ENCODE measurements around the gene DCLRE1B. TPM values are rescaled to one million over a fixed set of nuclear protein-coding genes. Genes with fewer than 3 reads are reported as not detected.

Gene DCLRE1B
- total RNA-seq, 1 donor from 2014 or later, result 8.0 TPM

DNA sequence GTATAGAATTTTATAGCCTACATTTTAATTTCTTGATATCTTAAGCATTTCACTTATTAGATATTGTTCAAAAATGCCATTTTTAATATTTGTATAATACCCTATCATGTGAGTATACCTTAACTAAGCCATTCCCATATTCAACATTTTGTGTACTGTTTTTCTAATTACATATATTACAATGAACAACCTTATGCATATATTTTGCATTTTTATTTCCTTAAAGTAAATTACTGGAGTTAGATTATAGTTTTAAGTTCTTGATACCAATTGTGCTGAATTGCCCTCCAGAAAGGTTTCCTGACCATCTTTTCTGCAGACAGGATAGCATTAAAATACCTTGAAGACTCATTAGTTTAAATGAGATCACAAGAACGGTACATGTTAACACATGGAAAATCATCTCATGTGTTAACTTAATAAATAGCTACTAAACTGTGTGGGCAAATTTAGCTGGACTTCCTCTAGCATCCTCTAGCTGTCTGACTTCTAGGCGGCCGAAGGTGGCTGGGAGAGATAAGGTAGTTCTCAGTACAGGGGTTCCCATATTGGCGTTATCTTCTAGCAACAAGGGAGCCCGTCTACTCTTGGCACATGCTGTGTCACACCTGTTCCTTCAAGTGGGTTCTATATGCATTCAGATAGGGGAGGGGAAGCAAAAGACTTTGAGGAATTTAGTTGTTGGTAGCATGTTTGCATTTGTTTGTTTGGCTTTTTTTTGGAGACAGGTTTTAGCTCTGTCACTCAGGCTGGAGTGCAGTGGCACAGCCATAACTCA, 8.9 kb downstream of the DCLRE1B start:
- Mint-ChIP-seq H3K36me3 (peaks cover 8% of the 10 kb centered on the region), H3K4me1 (no peaks in the 10 kb centered on the region), H3K4me3 (no peak overlapping the region), H3K27me3 (ENCODE audit: insufficient read depth, low read depth) (no peaks in the 10 kb centered on the region), H3K27ac (no peak overlapping the region), H3K9me3 (no peaks in the 10 kb centered on the region)
- Histone ChIP-seq H3K4me1 (peaks cover 8% of the 10 kb centered on the region), H3K9me3 (ENCODE audit: low read depth) (no peaks in the 10 kb centered on the region), H2AFZ (replicated peaks) (no peak overlapping the region), H3K4me3 (no peak overlapping the region), H3K79me2 (ENCODE audit: low read depth) (no peaks in the 10 kb centered on the region), H3K27ac (no peak overlapping the region), H3K27me3 (no peaks in the 10 kb centered on the region), H3K9ac (no peak overlapping the region), H3K4me2 (no peak overlapping the region), H3K36me3 (peaks cover 4% of the 10 kb centered on the region), H4K20me1 (ENCODE audit: low read depth) (no peaks in the 10 kb centered on the region), H3F3A (ENCODE audit: low read depth) (peaks cover 6% of the 10 kb centered on the region)
- no peak for DNase-seq (ENCODE audit: low spot score)
- TF ChIP-seq, protein P1, sequence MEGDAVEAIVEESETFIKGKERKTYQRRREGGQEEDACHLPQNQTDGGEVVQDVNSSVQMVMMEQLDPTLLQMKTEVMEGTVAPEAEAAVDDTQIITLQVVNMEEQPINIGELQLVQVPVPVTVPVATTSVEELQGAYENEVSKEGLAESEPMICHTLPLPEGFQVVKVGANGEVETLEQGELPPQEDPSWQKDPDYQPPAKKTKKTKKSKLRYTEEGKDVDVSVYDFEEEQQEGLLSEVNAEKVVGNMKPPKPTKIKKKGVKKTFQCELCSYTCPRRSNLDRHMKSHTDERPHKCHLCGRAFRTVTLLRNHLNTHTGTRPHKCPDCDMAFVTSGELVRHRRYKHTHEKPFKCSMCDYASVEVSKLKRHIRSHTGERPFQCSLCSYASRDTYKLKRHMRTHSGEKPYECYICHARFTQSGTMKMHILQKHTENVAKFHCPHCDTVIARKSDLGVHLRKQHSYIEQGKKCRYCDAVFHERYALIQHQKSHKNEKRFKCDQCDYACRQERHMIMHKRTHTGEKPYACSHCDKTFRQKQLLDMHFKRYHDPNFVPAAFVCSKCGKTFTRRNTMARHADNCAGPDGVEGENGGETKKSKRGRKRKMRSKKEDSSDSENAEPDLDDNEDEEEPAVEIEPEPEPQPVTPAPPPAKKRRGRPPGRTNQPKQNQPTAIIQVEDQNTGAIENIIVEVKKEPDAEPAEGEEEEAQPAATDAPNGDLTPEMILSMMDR (IDR thresholded peaks at IDR 0.05), result no peak
- no peak for TF ChIP-seq EZH2 (IDR thresholded peaks at IDR 0.05)
- TF ChIP-seq EZH2phosphoT487 (IDR thresholded peaks at IDR 0.05), result no peak

DNA sequence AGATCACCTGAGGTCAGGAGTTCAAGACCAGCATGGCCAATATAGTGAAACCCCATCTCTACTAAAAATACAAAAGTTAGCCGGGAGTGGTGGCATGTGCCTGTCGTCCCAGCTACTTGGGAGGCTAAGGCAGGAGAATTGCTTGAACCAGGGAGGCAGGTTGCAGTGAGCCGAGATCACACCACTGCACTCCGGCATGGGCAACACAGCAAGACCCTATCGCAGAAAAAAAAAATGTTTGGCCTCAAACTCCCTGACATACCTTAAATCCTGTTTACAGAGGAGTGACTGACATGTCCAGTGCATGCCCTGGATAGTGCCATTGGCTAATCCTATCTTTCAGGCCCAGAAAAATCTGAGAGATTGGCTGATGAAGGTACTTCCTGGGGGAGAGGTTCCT, 11.8 kb downstream of the DCLRE1B start:
- Mint-ChIP-seq H3K4me3 (no peak overlapping the region), H3K36me3 (peaks cover 3% of the 10 kb centered on the region), H3K9me3 (no peaks in the 10 kb centered on the region), H3K27ac (no peak overlapping the region), H3K27me3 (ENCODE audit: insufficient read depth, low read depth) (no peaks in the 10 kb centered on the region), H3K4me1 (no peaks in the 10 kb centered on the region)
- H3K27me3 ChIP-seq, result no peaks in the 10 kb centered on the region
- H3K9ac ChIP-seq, result no peak overlapping the region
- peaks cover 4% of the 10 kb centered on the region for H3K36me3 ChIP-seq
- no peaks in the 10 kb centered on the region for H3K9me3 ChIP-seq (ENCODE audit: low read depth)
- TF ChIP-seq, protein P1 (IDR thresholded peaks at IDR 0.05), result no peak
- TF ChIP-seq EZH2 (IDR thresholded peaks at IDR 0.05) (no peak), EZH2phosphoT487 (IDR thresholded peaks at IDR 0.05) (no peak)
- no peaks in the 10 kb centered on the region for H4K20me1 ChIP-seq (ENCODE audit: low read depth)
- H3K4me3 ChIP-seq, result no peak overlapping the region
- H3F3A ChIP-seq (ENCODE audit: low read depth), result peaks cover 6% of the 10 kb centered on the region
- H3K4me2 ChIP-seq, result no peak overlapping the region
- H3K4me1 ChIP-seq, result peaks cover 8% of the 10 kb centered on the region
- no peaks in the 10 kb centered on the region for H3K79me2 ChIP-seq (ENCODE audit: low read depth)
- H3K27ac ChIP-seq, result no peak overlapping the region
- DNase-seq (ENCODE audit: low spot score), result no peak
- no peak overlapping the region for H2AFZ ChIP-seq (replicated peaks)

DNA sequence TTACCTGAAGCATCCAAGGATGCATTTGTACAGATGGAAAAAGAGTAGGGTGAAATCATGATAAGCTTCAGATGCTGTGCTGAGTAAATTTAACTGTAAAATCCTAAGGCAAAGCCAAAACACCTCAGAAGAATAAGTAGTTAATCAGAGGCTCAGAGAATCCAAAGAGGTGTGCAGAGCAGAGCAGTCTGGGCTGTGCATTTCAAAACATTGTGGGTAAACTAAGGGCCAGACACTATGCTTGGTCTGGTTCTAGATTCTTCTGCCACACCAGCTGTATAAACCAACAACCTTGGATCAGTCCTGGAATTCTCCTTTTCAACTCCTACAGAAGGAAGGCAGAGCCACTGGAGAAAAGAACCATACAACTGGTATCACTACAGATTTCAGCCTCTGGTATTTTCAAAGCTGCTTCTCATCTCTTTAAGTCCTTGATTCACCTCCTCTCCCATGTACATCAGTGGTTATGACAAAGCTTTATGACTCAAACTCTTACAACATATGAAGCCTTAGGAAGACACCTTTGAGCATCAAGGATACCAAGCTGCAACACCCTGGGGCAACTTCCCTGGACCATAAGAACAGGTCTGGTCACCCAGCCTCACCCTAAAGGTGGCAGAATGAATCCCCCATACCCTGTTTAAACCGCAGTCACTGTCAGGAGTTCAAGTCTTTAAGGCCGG, 12.4 kb downstream of the DCLRE1B start:
- Mint-ChIP-seq H3K27ac (no peak overlapping the region), H3K36me3 (peaks cover 3% of the 10 kb centered on the region), H3K9me3 (no peaks in the 10 kb centered on the region), H3K4me3 (no peak overlapping the region), H3K4me1 (no peaks in the 10 kb centered on the region), H3K27me3 (ENCODE audit: insufficient read depth, low read depth) (no peaks in the 10 kb centered on the region)
- DNase-seq (ENCODE audit: low spot score), result no peak
- H2AFZ ChIP-seq (replicated peaks), result no peak overlapping the region
- TF ChIP-seq EZH2 (IDR thresholded peaks at IDR 0.05) (no peak), EZH2phosphoT487 (IDR thresholded peaks at IDR 0.05) (no peak)
- TF ChIP-seq, protein P1 (IDR thresholded peaks at IDR 0.05), result no peak
- no peak overlapping the region for H3K27ac ChIP-seq
- H3K4me1 ChIP-seq, result peaks cover 8% of the 10 kb centered on the region
- no peak overlapping the region for H3K9ac ChIP-seq
- no peak overlapping the region for H3K4me3 ChIP-seq
- no peaks in the 10 kb centered on the region for H3K79me2 ChIP-seq (ENCODE audit: low read depth)
- H4K20me1 ChIP-seq (ENCODE audit: low read depth), result no peaks in the 10 kb centered on the region
- H3K4me2 ChIP-seq, result no peak overlapping the region
- H3K36me3 ChIP-seq, result peaks cover 4% of the 10 kb centered on the region
- no peaks in the 10 kb centered on the region for H3K9me3 ChIP-seq (ENCODE audit: low read depth)
- peaks cover 5% of the 10 kb centered on the region for H3K27me3 ChIP-seq
- peaks cover 6% of the 10 kb centered on the region for H3F3A ChIP-seq (ENCODE audit: low read depth)
